Colonic mucosa (tissue), 4 donors: Measurements from ENCODE around the gene EGF. TPM values are rescaled to one million over a fixed set of nuclear protein-coding genes. Genes with fewer than 3 reads are reported as not detected.

Experiments
- DNase-seq: peaks from one replicate; pipeline ENCODE4 v3.0.0-alpha.2; 2020
- H3K27ac ChIP-seq: fragments of 200-600 bp; one replicate; pipeline ENCODE4 v1.8.0; 2021
- H3K27me3 ChIP-seq: fragments of 200-600 bp; one replicate; pipeline ENCODE4 v1.8.0; 2021
- H3K36me3 ChIP-seq: fragments of 200-600 bp; one replicate; pipeline ENCODE4 v1.8.0; 2021
- H3K4me1 ChIP-seq: fragments of 200-600 bp; one replicate; pipeline ENCODE4 v1.8.0; 2021; ENCODE audit warnings: mild to moderate bottlenecking
- H3K4me3 ChIP-seq: fragments of 200-600 bp; one replicate; pipeline ENCODE4 v1.8.0; 2021
- H3K9ac ChIP-seq, 2 donors: one replicate each; pipeline ENCODE4 v1.7.0; 2013; ENCODE audit warnings: control low read depth in 2 of 2, low read depth in 2 of 2, low read length in 2 of 2
- H3K9me3 ChIP-seq: fragments of 200-600 bp; one replicate; pipeline ENCODE4 v1.8.0; 2021
- intact Hi-C: fragments of 100-400 bp; cut with DNase I; formaldehyde crosslinking; loops from one replicate; pipeline ENCODE4 v1.14.1; 2022
- total RNA-seq, 2 donors: library from RNA; stranded (reverse); fragmentation: NEBNext Ultra II Directional in 1 of 2; extraction: Animal tissue kit (Norgen Biotek cat#: 25700) in 1 of 2; gene quantifications; one replicate each; pipeline ENCODE4 v1.2.1, GENCODE V29; 2021
- TF ChIP-seq, protein P1 (sequence below): fragments of 200-600 bp; IDR thresholded peaks from one replicate; pipeline ENCODE4 v1.8.0; 2022; ENCODE audit warnings: antibody characterized with exemption, mild to moderate bottlenecking
- donor health status: healthy.
- donor health status: DM: no; HTN: no; CAD: no.
- donor health status: DM: no; HTN: no; CAD: no.

The EGF gene
- total RNA-seq, 2 donors from 2014 or later: 2.2 to 2.8 TPM

DNA sequence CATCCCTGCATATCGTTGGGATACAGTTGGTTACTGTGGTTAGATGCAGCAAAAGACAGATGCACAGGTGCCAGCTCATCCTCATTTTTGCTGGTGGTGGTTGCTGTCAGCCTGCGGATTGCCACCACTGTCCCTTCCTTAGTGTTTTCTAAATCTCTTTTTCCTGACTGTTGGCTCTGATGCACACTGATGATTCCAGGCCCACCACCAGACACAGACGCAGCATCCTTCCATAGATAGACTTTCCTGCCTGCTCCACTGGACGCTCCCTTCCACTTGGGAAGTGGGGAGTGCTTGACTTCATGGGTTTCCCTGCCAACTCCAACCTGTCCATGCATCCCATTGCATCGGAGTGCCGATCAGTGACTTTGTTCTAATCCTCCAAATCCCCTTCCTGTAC is 101.5 kb downstream of the EGF start:
- H3K36me3 ChIP-seq: no peaks in the 10 kb centered on the region
- no peak overlapping the region for H3K9ac ChIP-seq
- TF ChIP-seq, protein P1, sequence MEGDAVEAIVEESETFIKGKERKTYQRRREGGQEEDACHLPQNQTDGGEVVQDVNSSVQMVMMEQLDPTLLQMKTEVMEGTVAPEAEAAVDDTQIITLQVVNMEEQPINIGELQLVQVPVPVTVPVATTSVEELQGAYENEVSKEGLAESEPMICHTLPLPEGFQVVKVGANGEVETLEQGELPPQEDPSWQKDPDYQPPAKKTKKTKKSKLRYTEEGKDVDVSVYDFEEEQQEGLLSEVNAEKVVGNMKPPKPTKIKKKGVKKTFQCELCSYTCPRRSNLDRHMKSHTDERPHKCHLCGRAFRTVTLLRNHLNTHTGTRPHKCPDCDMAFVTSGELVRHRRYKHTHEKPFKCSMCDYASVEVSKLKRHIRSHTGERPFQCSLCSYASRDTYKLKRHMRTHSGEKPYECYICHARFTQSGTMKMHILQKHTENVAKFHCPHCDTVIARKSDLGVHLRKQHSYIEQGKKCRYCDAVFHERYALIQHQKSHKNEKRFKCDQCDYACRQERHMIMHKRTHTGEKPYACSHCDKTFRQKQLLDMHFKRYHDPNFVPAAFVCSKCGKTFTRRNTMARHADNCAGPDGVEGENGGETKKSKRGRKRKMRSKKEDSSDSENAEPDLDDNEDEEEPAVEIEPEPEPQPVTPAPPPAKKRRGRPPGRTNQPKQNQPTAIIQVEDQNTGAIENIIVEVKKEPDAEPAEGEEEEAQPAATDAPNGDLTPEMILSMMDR: no peak
- no peaks in the 10 kb centered on the region for H3K4me1 ChIP-seq
- intact Hi-C loops: no loop called here
- H3K27me3 ChIP-seq: no peaks in the 10 kb centered on the region
- no peak for DNase-seq
- H3K27ac ChIP-seq: no peak overlapping the region
- H3K9me3 ChIP-seq: no peaks in the 10 kb centered on the region
- H3K4me3 ChIP-seq: no peak overlapping the region

DNA sequence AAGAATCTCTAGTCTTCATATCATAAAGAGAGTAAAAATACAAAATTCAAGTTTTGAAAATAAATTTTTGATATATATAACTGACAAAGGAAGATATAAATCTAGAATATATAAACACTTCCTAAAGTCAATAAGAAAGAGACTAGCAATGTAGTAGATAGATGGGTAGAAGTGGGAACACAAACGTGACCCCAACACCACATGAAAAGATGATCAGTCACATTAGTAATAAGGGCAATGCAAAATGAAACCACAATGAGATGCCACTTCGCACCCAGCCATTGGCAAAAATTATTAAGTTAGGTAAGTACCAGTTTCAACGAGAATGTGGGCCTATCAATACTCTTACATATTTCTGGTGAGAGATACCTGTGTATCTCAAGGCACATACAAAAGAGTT is 106.5 kb downstream of the EGF start:
- H3K4me3 ChIP-seq: no peak overlapping the region
- H3K36me3 ChIP-seq: no peaks in the 10 kb centered on the region
- TF ChIP-seq, protein P1: no peak
- intact Hi-C loops: no loop called here
- no peak overlapping the region for H3K27ac ChIP-seq
- no peaks in the 10 kb centered on the region for H3K27me3 ChIP-seq
- no peak overlapping the region for H3K9ac ChIP-seq
- H3K9me3 ChIP-seq: no peaks in the 10 kb centered on the region
- H3K4me1 ChIP-seq: no peaks in the 10 kb centered on the region
- DNase-seq: no peak

DNA sequence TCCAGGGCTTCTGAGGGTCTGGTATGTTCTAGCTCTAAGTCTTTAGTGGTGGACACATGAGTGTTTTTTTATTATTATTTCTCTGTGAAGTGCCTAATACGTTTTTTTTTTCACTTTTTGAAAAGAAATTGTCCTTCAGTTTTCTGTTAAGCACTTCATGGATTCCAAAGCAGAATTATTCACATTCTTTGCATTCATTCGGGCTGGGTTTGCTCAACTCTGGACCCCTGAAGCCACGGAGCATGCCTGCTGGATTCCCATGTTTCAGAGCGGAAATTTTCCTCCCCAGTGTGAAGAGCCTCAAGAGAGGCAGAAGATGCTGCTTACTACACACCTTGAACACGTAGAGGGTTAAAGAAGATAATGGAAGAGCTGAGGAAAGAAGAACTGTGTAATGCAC is 107.5 kb downstream of the EGF start:
- no peaks in the 10 kb centered on the region for H3K36me3 ChIP-seq
- intact Hi-C loops: no loop called here
- H3K27me3 ChIP-seq: no peaks in the 10 kb centered on the region
- TF ChIP-seq, protein P1: no peak
- H3K27ac ChIP-seq: no peak overlapping the region
- no peaks in the 10 kb centered on the region for H3K9me3 ChIP-seq
- no peak for DNase-seq
- no peak overlapping the region for H3K4me3 ChIP-seq
- no peaks in the 10 kb centered on the region for H3K4me1 ChIP-seq
- H3K9ac ChIP-seq: no peak overlapping the region

DNA sequence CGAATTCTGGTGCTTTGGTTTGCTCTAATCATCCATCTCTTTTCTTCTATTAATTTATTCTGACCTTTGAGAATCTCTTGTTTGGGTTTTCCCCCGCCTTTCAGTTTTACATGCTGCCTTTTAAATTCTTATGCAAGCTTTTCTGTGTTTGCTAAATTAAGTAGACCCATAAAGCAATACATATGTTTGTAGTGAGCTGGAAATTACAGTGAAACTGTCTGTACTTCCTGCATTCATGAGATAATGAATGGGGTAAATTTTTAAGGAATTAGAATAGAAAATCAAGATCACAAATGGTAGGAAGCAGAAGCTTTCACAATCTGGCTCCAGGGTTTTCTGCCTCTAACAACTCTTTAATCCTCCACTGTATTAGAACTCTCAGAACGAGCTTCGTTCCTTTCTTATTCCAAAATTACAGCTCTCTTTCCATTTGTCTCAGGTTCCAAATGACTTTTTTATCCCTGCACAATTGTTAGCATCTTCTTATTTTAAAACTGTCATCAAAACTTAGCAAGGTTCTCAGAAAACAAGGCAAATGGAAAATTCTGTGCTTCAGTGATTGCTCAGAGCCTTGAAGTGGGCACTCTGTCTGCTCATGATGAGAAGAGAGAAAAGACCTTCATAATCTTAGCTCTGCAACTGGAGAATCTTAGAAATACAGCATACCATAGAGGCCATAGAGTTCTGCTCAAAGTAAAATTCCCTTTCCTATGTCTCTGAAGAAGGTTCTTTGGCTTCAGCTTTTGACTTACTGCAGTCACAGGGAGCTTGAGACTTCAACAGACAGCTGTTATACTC is 108.2 kb downstream of the EGF start:
- intact Hi-C loops: no loop called here
- Histone ChIP-seq H3K27ac (no peak overlapping the region), H3K27me3 (no peaks in the 10 kb centered on the region), H3K4me1 (no peaks in the 10 kb centered on the region), H3K9ac (no peak overlapping the region), H3K9me3 (no peaks in the 10 kb centered on the region), H3K36me3 (no peaks in the 10 kb centered on the region), H3K4me3 (no peak overlapping the region)
- TF ChIP-seq, protein P1: no peak
- DNase-seq: no peak

DNA sequence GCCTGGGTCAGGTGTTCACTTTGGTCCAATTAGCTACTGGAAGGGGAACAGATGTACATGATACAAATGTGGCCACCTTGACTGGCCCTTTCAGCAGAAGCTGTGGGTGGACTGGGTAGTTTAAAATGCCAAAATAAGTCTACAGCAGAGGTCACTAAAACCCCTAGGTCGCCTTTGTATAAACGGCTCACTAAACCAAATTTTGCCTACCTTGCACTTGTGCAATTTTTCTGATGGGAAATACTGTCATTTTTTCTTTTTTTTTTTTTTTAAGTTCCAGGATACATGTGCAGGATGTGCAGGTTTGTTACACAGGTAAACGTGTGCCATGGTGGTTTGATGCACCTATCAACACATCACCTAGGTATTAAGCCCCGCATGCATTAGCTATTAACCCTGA is 109.8 kb downstream of the EGF start:
- H3K36me3 ChIP-seq: no peaks in the 10 kb centered on the region
- intact Hi-C loops: no loop called here
- H3K27ac ChIP-seq: no peak overlapping the region
- DNase-seq: no peak
- H3K9ac ChIP-seq: no peak overlapping the region
- H3K4me3 ChIP-seq: no peak overlapping the region
- no peaks in the 10 kb centered on the region for H3K27me3 ChIP-seq
- TF ChIP-seq, protein P1: no peak
- no peaks in the 10 kb centered on the region for H3K9me3 ChIP-seq
- H3K4me1 ChIP-seq: no peaks in the 10 kb centered on the region
